ENCODE measurements around the gene REG1A.

The REG1A gene

DNA sequence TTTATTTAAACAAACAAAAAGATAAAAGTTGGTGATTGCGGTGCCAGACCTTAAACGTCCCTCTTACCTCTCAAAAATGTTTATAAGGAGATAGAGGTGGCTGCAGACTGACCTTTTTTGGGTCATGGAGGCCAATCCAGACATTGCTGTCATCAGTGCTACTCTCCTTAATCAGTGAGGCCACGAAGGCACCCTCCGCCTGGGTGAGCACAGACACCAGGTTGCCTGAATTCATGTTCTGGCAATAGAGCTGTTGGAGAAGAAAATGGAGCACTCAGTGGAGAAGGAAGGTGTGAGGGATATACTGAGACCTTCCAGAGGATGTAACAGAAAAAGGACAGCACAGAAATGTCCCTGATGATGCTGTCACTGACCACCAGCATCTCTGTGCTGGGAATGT lies 34.0 kb upstream of the REG1A start:
- TF ChIP-seq, protein P1, sequence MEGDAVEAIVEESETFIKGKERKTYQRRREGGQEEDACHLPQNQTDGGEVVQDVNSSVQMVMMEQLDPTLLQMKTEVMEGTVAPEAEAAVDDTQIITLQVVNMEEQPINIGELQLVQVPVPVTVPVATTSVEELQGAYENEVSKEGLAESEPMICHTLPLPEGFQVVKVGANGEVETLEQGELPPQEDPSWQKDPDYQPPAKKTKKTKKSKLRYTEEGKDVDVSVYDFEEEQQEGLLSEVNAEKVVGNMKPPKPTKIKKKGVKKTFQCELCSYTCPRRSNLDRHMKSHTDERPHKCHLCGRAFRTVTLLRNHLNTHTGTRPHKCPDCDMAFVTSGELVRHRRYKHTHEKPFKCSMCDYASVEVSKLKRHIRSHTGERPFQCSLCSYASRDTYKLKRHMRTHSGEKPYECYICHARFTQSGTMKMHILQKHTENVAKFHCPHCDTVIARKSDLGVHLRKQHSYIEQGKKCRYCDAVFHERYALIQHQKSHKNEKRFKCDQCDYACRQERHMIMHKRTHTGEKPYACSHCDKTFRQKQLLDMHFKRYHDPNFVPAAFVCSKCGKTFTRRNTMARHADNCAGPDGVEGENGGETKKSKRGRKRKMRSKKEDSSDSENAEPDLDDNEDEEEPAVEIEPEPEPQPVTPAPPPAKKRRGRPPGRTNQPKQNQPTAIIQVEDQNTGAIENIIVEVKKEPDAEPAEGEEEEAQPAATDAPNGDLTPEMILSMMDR (IDR thresholded peaks at IDR 0.05; ENCODE audit: insufficient read depth, low read depth, low read length, missing control alignments): no peak
- no peak for DNase-seq (ENCODE audit: low read depth)

DNA sequence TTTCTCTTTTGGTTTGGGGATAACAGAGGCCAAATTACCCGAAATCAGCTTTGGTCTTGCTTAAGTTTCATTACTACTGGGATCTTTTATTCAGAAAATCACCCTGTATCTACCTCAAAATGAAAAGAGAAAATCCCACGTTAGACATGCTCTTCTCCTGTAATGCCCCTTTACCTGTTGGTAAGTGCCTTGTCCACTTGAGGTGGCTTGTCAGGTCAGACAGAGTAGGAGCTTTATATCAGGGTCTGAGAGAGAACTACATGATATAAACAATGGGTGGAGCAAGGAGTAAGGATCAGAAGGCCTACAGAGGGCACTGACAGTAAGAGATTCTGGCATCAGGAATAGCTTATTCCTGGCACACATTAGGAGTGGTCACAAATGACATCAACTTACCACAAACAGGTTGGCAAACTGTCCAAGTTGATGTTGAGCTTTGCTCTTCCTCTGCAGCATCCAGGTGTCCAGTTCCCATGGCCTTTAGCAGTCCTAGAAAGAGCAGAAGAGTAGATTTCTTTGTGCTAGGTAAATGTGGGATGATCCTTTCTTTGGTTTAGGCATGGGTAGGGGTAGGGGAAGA lies 32.4 kb upstream of the REG1A start, which contains the start of gene REG1B:
REG1B (minus strand) TSS at position 209 of the 580 bp plus-strand sequence. CDS start 381 bp downstream, outside the sequence.
- no peak for DNase-seq (ENCODE audit: low read depth)
- TF ChIP-seq, protein P1 (IDR thresholded peaks at IDR 0.05; ENCODE audit: insufficient read depth, low read depth, low read length, missing control alignments): no peak
- no peak within 1 kb of the TSS for H3K4me3 ChIP-seq (ENCODE audit: low read length)

More for the DNA sequence above, 34.0 kb upstream of the REG1A start:
- no peak overlapping the region for H3K4me3 ChIP-seq (ENCODE audit: low read length)

DNA sequence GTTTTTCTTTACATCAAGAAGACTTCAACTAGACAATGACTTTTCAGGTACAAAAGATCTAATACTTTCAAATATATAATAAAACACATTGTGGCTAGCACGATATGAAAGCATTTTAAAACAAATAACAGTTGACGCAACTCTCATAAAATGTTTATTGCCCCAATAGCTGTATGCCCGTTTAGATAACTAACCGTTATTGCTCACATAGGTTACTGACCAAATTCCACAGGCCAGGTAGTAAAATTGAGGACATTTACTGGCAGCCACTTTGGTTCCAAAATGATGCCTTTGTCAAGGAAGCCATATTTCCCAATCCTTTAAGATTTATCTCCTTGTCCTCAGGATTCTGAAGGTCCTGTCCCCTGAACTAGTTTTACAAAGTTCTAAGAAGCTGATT lies 29.6 kb upstream of the REG1A start:
- DNase-seq (ENCODE audit: low read depth): no peak
- TF ChIP-seq, protein P1 (IDR thresholded peaks at IDR 0.05; ENCODE audit: insufficient read depth, low read depth, low read length, missing control alignments): no peak
- H3K4me3 ChIP-seq (ENCODE audit: low read length): no peak overlapping the region

DNA sequence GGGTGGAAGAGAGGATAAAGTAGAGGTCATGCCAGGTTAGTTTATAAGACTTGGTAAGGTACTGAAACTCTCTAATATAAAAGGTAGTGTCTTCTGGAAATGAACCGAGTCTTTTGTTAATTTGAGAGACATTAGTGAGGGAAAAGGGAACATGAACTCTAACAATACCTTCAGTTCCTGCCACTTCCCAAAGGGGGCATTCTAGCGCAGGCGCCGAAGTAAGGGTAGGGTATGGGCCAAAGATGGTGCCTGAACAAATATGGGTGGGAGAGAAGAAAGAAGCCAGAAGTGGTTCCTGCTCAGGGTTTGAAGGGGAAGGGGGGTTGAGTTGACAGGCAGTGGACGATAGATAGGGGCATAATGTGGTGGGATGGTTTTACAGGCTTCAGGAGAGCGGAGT lies 22.4 kb upstream of the REG1A start:
- no peak overlapping the region for H3K4me3 ChIP-seq (ENCODE audit: low read length)
- TF ChIP-seq, protein P1 (IDR thresholded peaks at IDR 0.05; ENCODE audit: insufficient read depth, low read depth, low read length, missing control alignments): no peak
- DNase-seq (ENCODE audit: low read depth): no peak

DNA sequence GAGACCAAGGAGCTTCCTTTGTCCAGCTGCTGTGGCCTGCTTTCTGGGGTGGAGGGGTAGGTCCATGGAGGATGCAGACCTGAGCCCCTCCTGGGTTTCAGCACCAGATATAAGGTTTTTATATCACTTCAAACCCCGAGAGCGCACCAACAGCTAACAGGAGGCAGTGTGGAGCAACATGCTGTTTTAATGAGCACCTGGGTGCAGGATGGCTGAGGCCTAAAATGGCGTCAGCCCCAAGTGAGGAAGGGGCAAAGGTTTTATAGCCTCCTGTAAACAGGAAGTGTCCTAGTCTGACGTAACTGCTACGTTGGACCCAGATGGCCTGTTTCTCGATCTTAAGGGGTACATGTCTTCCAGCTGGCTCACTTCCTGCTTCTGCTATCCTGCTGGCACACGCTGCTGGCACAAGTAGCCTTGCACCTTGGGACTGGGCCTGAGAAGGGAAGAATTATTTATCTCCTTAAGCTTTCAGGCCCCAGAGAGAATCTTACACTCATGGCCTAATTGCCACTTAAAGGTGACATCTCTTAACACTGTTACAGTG lies 21.1 kb upstream of the REG1A start:
- H3K4me3 ChIP-seq (ENCODE audit: low read length): no peak overlapping the region
- DNase-seq (ENCODE audit: low read depth): no peak
- TF ChIP-seq, protein P1 (IDR thresholded peaks at IDR 0.05; ENCODE audit: insufficient read depth, low read depth, low read length, missing control alignments): no peak

DNA sequence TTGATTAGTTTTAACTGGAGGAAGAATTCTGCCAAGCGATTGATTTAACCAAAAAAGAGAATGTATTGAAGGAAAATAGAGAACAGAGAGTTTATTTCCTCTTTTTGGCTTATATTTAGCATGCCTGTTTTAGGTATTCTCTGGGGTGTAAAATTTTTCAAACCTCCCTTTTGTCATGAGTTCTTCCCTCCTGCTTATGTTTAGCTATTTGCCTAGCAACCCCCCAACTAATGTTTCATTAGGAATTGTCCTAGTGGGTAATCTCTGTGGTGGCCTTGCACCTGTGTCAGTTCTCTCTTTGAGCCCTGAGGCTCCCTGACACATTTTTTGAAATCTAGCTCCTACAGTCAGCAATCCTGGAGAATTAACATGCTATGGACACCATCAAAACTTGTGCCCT lies 20.0 kb upstream of the REG1A start:
- no peak for DNase-seq (ENCODE audit: low read depth)
- no peak overlapping the region for H3K4me3 ChIP-seq (ENCODE audit: low read length)
- TF ChIP-seq, protein P1 (IDR thresholded peaks at IDR 0.05; ENCODE audit: insufficient read depth, low read depth, low read length, missing control alignments): no peak

DNA sequence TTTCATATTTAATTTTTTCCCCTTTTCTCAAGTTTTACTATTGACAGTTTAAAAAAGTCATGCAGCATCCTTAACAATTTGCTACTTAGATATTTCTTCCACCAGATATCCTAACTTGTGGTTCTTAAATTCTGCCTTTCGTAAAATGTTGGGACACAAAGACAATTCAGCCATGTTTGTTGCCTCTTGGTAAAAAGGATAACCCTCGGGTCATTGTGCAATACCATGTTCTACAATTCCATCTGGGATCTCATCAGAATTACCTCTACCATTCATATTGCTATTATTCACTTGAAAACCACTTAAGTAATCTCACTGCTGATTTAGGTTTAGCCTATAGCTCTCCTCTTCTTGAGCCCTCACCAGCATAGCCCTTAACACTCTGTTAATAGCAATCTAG lies 19.3 kb upstream of the REG1A start:
- no peak overlapping the region for H3K4me3 ChIP-seq (ENCODE audit: low read length)
- no peak for DNase-seq (ENCODE audit: low read depth)
- TF ChIP-seq, protein P1 (IDR thresholded peaks at IDR 0.05; ENCODE audit: insufficient read depth, low read depth, low read length, missing control alignments): no peak

All from epithelial cell of esophagus (primary cell).